NCI-H2227 (cell line): ENCODE data around the gene HDAC8.
"Not testable (repeated sequence)": the region's sequence is repeated elsewhere in the genome, so short reads cannot be mapped to it uniquely, and the experiment has no call there.

Experiments used
- DNase-seq: peaks from one replicate; lab custom pipeline; 2025; ENCODE audit not compliant: unreplicated experiment; lab: John Stamatoyannopoulos, UW

Gene HDAC8

GRCh38 chrX:72536542-72536941 is 36.1 kb downstream of the HDAC8 start:
- no peak for DNase-seq

- DNase-seq, result no peak
Observed at GRCh38 chrX:72532366-72532765, 40.3 kb downstream of the HDAC8 start.

GRCh38 chrX:72526534-72527508 is 45.8 kb downstream of the HDAC8 start:
- no peak for DNase-seq

- no peak for DNase-seq
Observed at GRCh38 chrX:72498782-72499181, 73.9 kb downstream of the HDAC8 start.

- DNase-seq, result no peak
Observed at GRCh38 chrX:72495046-72495445, 77.6 kb downstream of the HDAC8 start.

GRCh38 chrX:72492499-72492898 is 80.1 kb downstream of the HDAC8 start:
- DNase-seq, result no peak

GRCh38 chrX:72490221-72490620 is 82.4 kb downstream of the HDAC8 start:
- DNase-seq, result not testable (repeated sequence)

- no peak for DNase-seq
Observed at GRCh38 chrX:72487661-72488060, 85.0 kb downstream of the HDAC8 start.

GRCh38 chrX:72479324-72480274 is 93.0 kb downstream of the HDAC8 start:
- DNase-seq, result no peak

GRCh38 chrX:72478853-72479252 is 93.8 kb downstream of the HDAC8 start:
- no peak for DNase-seq

GRCh38 chrX:72478351-72478750 is 94.3 kb downstream of the HDAC8 start:
- DNase-seq, result no peak

GRCh38 chrX:72477781-72478181 is 94.9 kb downstream of the HDAC8 start:
- no peak for DNase-seq

GRCh38 chrX:72477376-72477775 is 95.3 kb downstream of the HDAC8 start:
- DNase-seq, result no peak

GRCh38 chrX:72475952-72476668 is 96.5 kb downstream of the HDAC8 start:
- DNase-seq, result no peak

- DNase-seq, result no peak
Observed at GRCh38 chrX:72475338-72475737, 97.3 kb downstream of the HDAC8 start.

- no peak for DNase-seq
Observed at GRCh38 chrX:72470532-72471223, 102.0 kb downstream of the HDAC8 start.

GRCh38 chrX:72470117-72470516 is 102.5 kb downstream of the HDAC8 start:
- no peak for DNase-seq

GRCh38 chrX:72468607-72469006 is 104.0 kb downstream of the HDAC8 start:
- DNase-seq, result no peak

GRCh38 chrX:72467135-72467534 is 105.5 kb downstream of the HDAC8 start:
- DNase-seq, result no peak

- no peak for DNase-seq
Observed at GRCh38 chrX:72466493-72466892, 106.2 kb downstream of the HDAC8 start.
